CD4-positive, alpha-beta memory T cell (primary cell): ENCODE results near the gene CD177. TPM values are rescaled to one million over a fixed set of nuclear protein-coding genes. Genes with fewer than 3 reads are reported as not detected.
"Not testable (repeated sequence)": the region's sequence is repeated elsewhere in the genome, so short reads cannot be mapped to it uniquely, and the experiment has no call there.

Experiments
- CTCF ChIA-PET: fragments of 350-600 bp; sonication (Branson Sonifier 250); formaldehyde crosslinking; loops from one replicate; lab custom pipeline; 2021; ENCODE audit warnings: inconsistent platforms; ENCODE audit not compliant: partially characterized antibody; lab: Charles Lee
- POLR2A ChIA-PET: fragments of 350-600 bp; sonication (Branson Sonifier 250); formaldehyde crosslinking; loops from one replicate; lab custom pipeline; 2021; ENCODE audit not compliant: partially characterized antibody; lab: Charles Lee
- DNase-seq, 5 donors: peaks; one replicate each; pipeline versions ENCODE4 v3.0.0 to v3.0.0-alpha.2; 2020 to 2022; ENCODE audit warnings: mixed read lengths in 1 of 5
- H3K27ac ChIP-seq: one replicate; pipeline ENCODE4 v1.7.0; 2013; ENCODE audit warnings: low read depth, low read length
- H3K27me3 ChIP-seq: 2 replicates; pipeline ENCODE4 v1.7.0; 2013; ENCODE audit warnings: mild to moderate bottlenecking, low read length, moderate library complexity; ENCODE audit not compliant: insufficient read depth
- H3K36me3 ChIP-seq: 2 replicates; pipeline ENCODE4 v1.7.0; 2013; ENCODE audit warnings: mild to moderate bottlenecking, low read length, moderate library complexity; ENCODE audit not compliant: insufficient read depth
- H3K4me1 ChIP-seq: 2 replicates; pipeline ENCODE4 v1.7.0; 2013; ENCODE audit warnings: mild to moderate bottlenecking, low read length, moderate library complexity; ENCODE audit not compliant: insufficient read depth
- H3K4me3 ChIP-seq, 2 donors: one replicate each; pipeline ENCODE4 v1.7.0; 2013; ENCODE audit warnings: low read length in 2 of 2, mild to moderate bottlenecking in 1 of 2
- H3K9me3 ChIP-seq, 2 donors: one replicate each; pipeline ENCODE4 v1.7.0; 2013; ENCODE audit warnings: low read length in 2 of 2, control low read depth in 1 of 2; ENCODE audit not compliant: control insufficient read depth in 1 of 2
- H3K27ac Mint-ChIP-seq, 7 donors: one replicate each; pipeline ENCODE4 v1.8.0; 2020 to 2021; ENCODE audit warnings: mixed read lengths in 7 of 7, mild to moderate bottlenecking in 6 of 7, inconsistent platforms in 3 of 7, moderate library complexity in 3 of 7
- H3K27me3 Mint-ChIP-seq, 2 donors: one replicate each; pipeline ENCODE4 v1.8.0; 2020 to 2021; ENCODE audit warnings: mixed read lengths in 2 of 2
- H3K36me3 Mint-ChIP-seq, 2 donors: one replicate each; pipeline ENCODE4 v1.8.0; 2020 to 2021; ENCODE audit warnings: mixed read lengths in 2 of 2, inconsistent platforms in 1 of 2, mild to moderate bottlenecking in 1 of 2
- H3K4me1 Mint-ChIP-seq, 4 donors: one replicate each; pipeline ENCODE4 v1.8.0; 2020 to 2021; ENCODE audit warnings: mixed read lengths in 4 of 4, mild to moderate bottlenecking in 1 of 4
- H3K4me3 Mint-ChIP-seq, 8 donors: one replicate each; pipeline ENCODE4 v1.8.0; 2020 to 2021; ENCODE audit warnings: mixed read lengths in 8 of 8, mild to moderate bottlenecking in 7 of 8, moderate library complexity in 6 of 8, inconsistent platforms in 3 of 8
- H3K9me3 Mint-ChIP-seq, 8 donors: one replicate each; pipeline ENCODE4 v1.8.0; 2020 to 2021; ENCODE audit warnings: mixed read lengths in 8 of 8, mild to moderate bottlenecking in 5 of 8, inconsistent platforms in 3 of 8, moderate library complexity in 1 of 8
- intact Hi-C: fragments of 100-400 bp; cut with micrococcal nuclease; formaldehyde crosslinking; loops from one replicate; pipeline ENCODE4 v1.15.1; 2023
- polyA plus RNA-seq, 2 donors: library from polyadenylated mRNA; unstranded; fragments of 300-500 nt; fragmentation: Illumina TruSeq; gene quantifications; one replicate each; pipeline ENCODE4 v1.2.3, GENCODE V29; 2021
- total RNA-seq, 2 experiments: library from RNA; stranded (reverse); gene quantifications; one replicate each; pipeline ENCODE4 v1.2.3, GENCODE V29; 2021

CD177 gene
- total and polyA plus RNA-seq, 4 experiments from 2014 or later, result not detected

- H3K27me3 ChIP-seq, H3K9me3 ChIP-seq, POLR2A ChIA-PET, H3K36me3 Mint-ChIP-seq, DNase-seq, H3K27ac Mint-ChIP-seq, H3K9me3 Mint-ChIP-seq, H3K4me3 Mint-ChIP-seq, H3K27ac ChIP-seq, H3K4me1 Mint-ChIP-seq, H3K4me3 ChIP-seq, H3K36me3 ChIP-seq, CTCF ChIA-PET, intact Hi-C loops, H3K4me1 ChIP-seq: not testable (repeated sequence)
- peaks cover 4 to 11% of the 10 kb centered on the region in 2 donors for H3K27me3 Mint-ChIP-seq
Measured at GRCh38 chr19:43326761-43327160, 26.7 kb upstream of the CD177 start.

GRCh38 chr19:43328561-43328960 lies 24.9 kb upstream of the CD177 start:
- H3K4me1 Mint-ChIP-seq, H3K36me3 ChIP-seq, DNase-seq, H3K27ac Mint-ChIP-seq, H3K4me1 ChIP-seq, H3K9me3 ChIP-seq, intact Hi-C loops, H3K4me3 ChIP-seq, H3K4me3 Mint-ChIP-seq, POLR2A ChIA-PET, H3K9me3 Mint-ChIP-seq, CTCF ChIA-PET, H3K27ac ChIP-seq, H3K36me3 Mint-ChIP-seq, H3K27me3 ChIP-seq: not testable (repeated sequence)
- H3K27me3 Mint-ChIP-seq, result peaks cover 5 to 11% of the 10 kb centered on the region in 2 donors

GRCh38 chr19:43329049-43329448 lies 24.4 kb upstream of the CD177 start:
- H3K4me1 ChIP-seq, CTCF ChIA-PET, H3K4me3 Mint-ChIP-seq, DNase-seq, H3K27me3 ChIP-seq, H3K9me3 Mint-ChIP-seq, H3K27ac ChIP-seq, H3K36me3 ChIP-seq, H3K27ac Mint-ChIP-seq, H3K36me3 Mint-ChIP-seq, POLR2A ChIA-PET, intact Hi-C loops, H3K9me3 ChIP-seq, H3K4me1 Mint-ChIP-seq, H3K4me3 ChIP-seq: not testable (repeated sequence)
- peaks cover 5 to 11% of the 10 kb centered on the region in 2 donors for H3K27me3 Mint-ChIP-seq

- Histone ChIP-seq H3K36me3 (no peaks in the 10 kb centered on the region), H3K4me3 (no peak overlapping the region), H3K27ac (no peak overlapping the region), H3K27me3 (no peaks in the 10 kb centered on the region), H3K9me3 (no peaks in the 10 kb centered on the region), H3K4me1 (no peaks in the 10 kb centered on the region)
- ChIA-PET POLR2A (no interaction called here), CTCF (no interaction called here)
- no peak overlapping the region for H3K27ac Mint-ChIP-seq
- DNase-seq, result no peak
- H3K4me3 Mint-ChIP-seq, result no peak overlapping the region
- no peaks in the 10 kb centered on the region for H3K9me3 Mint-ChIP-seq
- peaks cover 0 to 2% (median 0%) of the 10 kb centered on the region in 4 donors for H3K4me1 Mint-ChIP-seq
- no peaks in the 10 kb centered on the region for H3K36me3 Mint-ChIP-seq
- intact Hi-C loops, result no loop called here
- peaks cover 6 to 11% of the 10 kb centered on the region in 2 donors for H3K27me3 Mint-ChIP-seq
Measured at GRCh38 chr19:43329989-43330388, 23.5 kb upstream of the CD177 start.

DNA sequence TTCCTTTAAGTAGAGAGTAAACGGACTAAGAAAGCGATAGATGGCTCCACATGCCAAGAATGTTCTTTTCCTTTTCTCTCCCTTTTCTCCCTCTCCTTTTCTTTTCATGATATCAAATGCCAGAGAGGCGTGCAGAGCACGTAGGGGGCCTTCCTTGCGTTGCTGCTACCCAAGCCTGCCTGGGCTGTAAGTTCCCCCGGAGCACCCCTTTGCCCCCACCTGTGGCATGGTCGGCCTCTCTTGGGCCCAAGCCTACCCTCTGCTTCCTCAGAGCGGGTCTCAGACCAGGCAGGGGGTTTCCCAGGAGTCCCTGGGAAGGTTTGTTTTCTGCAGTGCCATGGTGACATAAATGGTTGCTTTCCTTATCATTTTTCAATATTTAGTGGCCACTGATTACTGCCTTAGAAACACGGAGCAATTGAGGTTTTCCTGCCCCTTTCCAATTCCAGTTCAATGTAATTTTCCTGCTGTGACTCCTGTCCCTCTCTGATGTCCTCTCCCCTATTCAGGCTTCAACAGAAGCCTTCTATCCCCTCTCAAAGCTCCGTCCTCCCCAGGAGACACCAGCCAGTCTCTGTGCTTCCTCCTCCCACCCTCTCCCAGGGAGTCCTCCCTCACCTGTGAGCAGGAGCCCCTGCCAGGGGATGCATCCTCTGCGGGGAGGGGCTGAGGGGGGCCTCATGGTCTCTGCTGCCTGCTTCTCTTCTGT lies 22.6 kb upstream of the CD177 start:
- no peaks in the 10 kb centered on the region for H3K9me3 ChIP-seq
- intact Hi-C loops, result no loop called here

DNA sequence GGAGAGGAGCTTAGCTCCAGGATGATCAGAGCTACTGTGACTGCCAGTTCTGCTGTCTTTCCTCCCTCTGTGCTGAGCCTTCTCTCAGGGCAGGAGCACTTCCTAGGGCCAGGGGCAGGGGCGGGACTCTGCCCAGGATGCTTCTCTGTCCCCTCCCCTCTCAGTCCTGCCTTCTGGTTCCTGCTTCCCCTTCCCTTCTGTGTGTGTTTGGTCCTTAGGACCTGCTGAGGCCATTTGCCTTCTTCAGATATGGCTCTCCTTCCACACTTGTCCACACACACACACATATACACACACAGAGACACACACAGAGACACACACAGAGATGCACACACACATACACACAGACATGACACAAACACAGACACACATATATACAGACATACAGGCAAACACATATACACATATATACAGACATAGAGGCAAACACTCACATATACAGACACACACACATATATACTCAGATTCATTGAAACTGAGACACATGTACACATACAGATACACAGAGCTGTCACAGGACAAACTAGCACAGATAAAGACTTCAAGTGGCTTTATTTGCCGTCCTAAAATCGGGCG lies 22.0 kb upstream of the CD177 start:
- POLR2A ChIA-PET, result no interaction called here
- Histone ChIP-seq H3K27ac (no peak overlapping the region), H3K27me3 (no peaks in the 10 kb centered on the region), H3K4me1 (no peaks in the 10 kb centered on the region), H3K9me3 (no peaks in the 10 kb centered on the region), H3K4me3 (no peak overlapping the region), H3K36me3 (no peaks in the 10 kb centered on the region)
- no peak overlapping the region for H3K27ac Mint-ChIP-seq
- CTCF ChIA-PET, result no interaction called here
- H3K4me3 Mint-ChIP-seq, result no peak overlapping the region
- peaks cover 0 to 2% (median 0%) of the 10 kb centered on the region in 4 donors for H3K4me1 Mint-ChIP-seq
- H3K9me3 Mint-ChIP-seq, result no peaks in the 10 kb centered on the region
- no peak for DNase-seq
- intact Hi-C loops, result no loop called here
- H3K27me3 Mint-ChIP-seq, result peaks cover 8 to 11% of the 10 kb centered on the region in 2 donors
- no peaks in the 10 kb centered on the region for H3K36me3 Mint-ChIP-seq

More for the DNA sequence above, 22.6 kb upstream of the CD177 start:
- Mint-ChIP-seq H3K36me3 (no peaks in the 10 kb centered on the region), H3K27ac (peak overlapping the region in 1 of 7 donors; percentile 42), H3K27me3 (peaks cover 6 to 11% of the 10 kb centered on the region in 2 donors), H3K4me1 (peaks cover 0 to 2% (median 0%) of the 10 kb centered on the region in 4 donors), H3K4me3 (no peak overlapping the region), H3K9me3 (no peaks in the 10 kb centered on the region)
- no peaks in the 10 kb centered on the region for H3K27me3 ChIP-seq
- no peak overlapping the region for H3K4me3 ChIP-seq
- no peaks in the 10 kb centered on the region for H3K4me1 ChIP-seq
- ChIA-PET POLR2A (no interaction called here), CTCF (no interaction called here)
- H3K36me3 ChIP-seq, result no peaks in the 10 kb centered on the region
- H3K27ac ChIP-seq, result no peak overlapping the region
- no peak for DNase-seq

DNA sequence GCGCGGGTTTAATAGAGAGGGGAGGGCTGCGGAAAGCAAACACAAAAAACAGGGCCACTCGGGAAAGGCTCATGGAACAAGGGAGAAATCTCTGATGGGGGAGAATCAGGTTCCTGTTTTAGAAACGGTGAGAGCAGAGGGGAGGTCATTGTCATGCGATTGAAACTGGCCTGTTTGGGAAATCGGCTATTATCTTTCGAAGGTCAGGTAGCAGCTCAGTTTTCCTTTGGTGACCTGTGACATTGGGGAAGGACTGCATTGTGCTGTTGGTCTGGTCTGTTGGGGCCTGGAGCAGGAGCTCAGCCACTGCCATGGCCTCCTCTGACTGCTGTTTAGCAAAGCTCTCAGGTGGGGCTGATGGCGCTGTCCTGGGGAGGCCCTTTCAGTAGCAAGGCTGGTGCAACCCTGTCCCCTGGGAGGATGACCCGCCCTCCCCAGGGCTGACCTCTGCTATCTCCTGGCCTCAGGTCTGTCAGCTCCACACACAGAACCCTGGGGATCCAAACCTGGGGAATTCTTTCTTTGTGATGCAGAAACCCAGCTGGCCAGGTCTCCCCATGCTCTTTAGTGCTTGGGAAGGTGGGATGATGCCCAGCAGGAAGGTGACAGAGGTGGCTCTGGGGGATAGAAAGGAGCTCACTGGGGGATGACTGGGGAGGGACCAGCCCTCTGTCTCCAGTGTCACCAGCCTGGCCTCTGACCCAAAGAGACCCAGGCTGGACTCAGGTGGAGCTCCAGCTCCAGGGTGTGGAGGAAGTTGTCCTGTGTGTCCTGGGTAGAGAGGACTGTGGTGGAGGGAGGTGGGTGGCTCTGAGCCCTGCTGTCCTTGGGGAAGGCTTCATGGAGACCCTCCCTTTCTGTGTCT lies 21.2 kb upstream of the CD177 start:
- intact Hi-C loops, result no loop called here
- Mint-ChIP-seq H3K4me1 (peaks cover 0 to 2% (median 0%) of the 10 kb centered on the region in 4 donors), H3K27me3 (peaks cover 9 to 10% of the 10 kb centered on the region in 2 donors), H3K27ac (no peak overlapping the region), H3K9me3 (no peaks in the 10 kb centered on the region), H3K36me3 (no peaks in the 10 kb centered on the region), H3K4me3 (no peak overlapping the region)
- no peak overlapping the region for H3K4me3 ChIP-seq
- H3K9me3 ChIP-seq, result no peaks in the 10 kb centered on the region
- no peak for DNase-seq
- H3K27me3 ChIP-seq, result no peaks in the 10 kb centered on the region
- H3K4me1 ChIP-seq, result no peaks in the 10 kb centered on the region
- H3K27ac ChIP-seq, result no peak overlapping the region
- H3K36me3 ChIP-seq, result no peaks in the 10 kb centered on the region
- ChIA-PET POLR2A (no interaction called here), CTCF (no interaction called here)
